22Rv1 (cell line): ENCODE measurements around the gene TBC1D19.

ENCODE experiments used
- H3K27ac ChIP-seq: fragments of 450-650 bp; 2 replicates; pipeline ENCODE4 v1.5.1; 2017
- CTCF ChIP-seq: fragments of 450-650 bp; IDR thresholded peaks from 2 replicates; pipeline ENCODE4 v1.5.1; 2017; ENCODE audit warnings: mild to moderate bottlenecking
- ZFX ChIP-seq: fragments of 450-650 bp; IDR thresholded peaks from 2 replicates; pipeline ENCODE4 v1.6.1; 2017; ENCODE audit warnings: antibody characterized with exemption, borderline replicate concordance

TBC1D19 gene

GRCh38 chr4:26763648-26764047 lies 179.8 kb downstream of the TBC1D19 start:
- TF ChIP-seq ZFX (no peak), CTCF (no peak)
- no peak overlapping the region for H3K27ac ChIP-seq

GRCh38 chr4:26764231-26764630 lies 180.3 kb downstream of the TBC1D19 start:
- no peak for TF ChIP-seq ZFX
- H3K27ac ChIP-seq = no peak overlapping the region

- H3K27ac ChIP-seq = no peak overlapping the region
- TF ChIP-seq CTCF (no peak), ZFX (no peak)
These were observed 181.6 kb downstream of the TBC1D19 start for GRCh38 chr4:26765515-26765914.

- no peak for TF ChIP-seq CTCF
- no peak for TF ChIP-seq ZFX
- H3K27ac ChIP-seq = no peak overlapping the region
These were observed 182.3 kb downstream of the TBC1D19 start for GRCh38 chr4:26766141-26766540.

- no peak overlapping the region for H3K27ac ChIP-seq
- TF ChIP-seq CTCF (no peak), ZFX (no peak)
These were observed 188.4 kb downstream of the TBC1D19 start for GRCh38 chr4:26772096-26772873.

- H3K27ac ChIP-seq = no peak overlapping the region
- TF ChIP-seq CTCF (no peak), ZFX (no peak)
These were observed 195.3 kb downstream of the TBC1D19 start for GRCh38 chr4:26779224-26779623.

GRCh38 chr4:26779674-26780073 lies 195.8 kb downstream of the TBC1D19 start:
- TF ChIP-seq ZFX (no peak), CTCF (no peak)
- H3K27ac ChIP-seq = no peak overlapping the region

- TF ChIP-seq CTCF (no peak), ZFX (no peak)
- no peak overlapping the region for H3K27ac ChIP-seq
These were observed 196.7 kb downstream of the TBC1D19 start for GRCh38 chr4:26780539-26780938.
